ENCODE results near the gene NXPE2. TPM values are rescaled to one million over a fixed set of nuclear protein-coding genes. Genes with fewer than 3 reads are reported as not detected.

NXPE2 gene
- total RNA-seq, 1 donor from 2014 or later, result not detected

DNA sequence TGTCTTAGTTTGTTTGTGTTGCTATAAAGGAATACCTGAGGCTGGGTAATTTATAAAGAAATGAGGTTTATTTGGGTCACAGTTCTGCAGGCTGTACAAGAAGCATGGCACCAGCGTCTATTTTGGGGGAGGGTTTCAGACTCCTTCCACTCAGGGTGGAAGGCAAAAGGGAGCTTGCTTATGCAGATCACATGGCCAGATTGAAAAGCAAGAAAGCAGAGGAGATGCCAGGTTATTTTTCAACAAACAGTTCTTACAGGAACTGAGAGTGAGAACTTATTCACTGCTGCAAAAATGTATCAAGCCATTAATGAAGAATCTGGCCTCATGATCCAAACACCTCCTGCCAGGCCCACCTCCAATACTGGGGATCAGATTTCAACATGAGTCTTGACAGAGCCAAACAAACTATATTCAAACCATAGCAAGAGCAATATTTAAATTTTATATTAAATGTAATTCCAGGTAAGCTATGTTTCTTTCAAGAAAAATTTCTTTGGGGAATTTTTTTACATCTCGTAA lies 66.9 kb downstream of the NXPE2 start:
- no peak for DNase-seq (ENCODE audit: low spot score)

DNA sequence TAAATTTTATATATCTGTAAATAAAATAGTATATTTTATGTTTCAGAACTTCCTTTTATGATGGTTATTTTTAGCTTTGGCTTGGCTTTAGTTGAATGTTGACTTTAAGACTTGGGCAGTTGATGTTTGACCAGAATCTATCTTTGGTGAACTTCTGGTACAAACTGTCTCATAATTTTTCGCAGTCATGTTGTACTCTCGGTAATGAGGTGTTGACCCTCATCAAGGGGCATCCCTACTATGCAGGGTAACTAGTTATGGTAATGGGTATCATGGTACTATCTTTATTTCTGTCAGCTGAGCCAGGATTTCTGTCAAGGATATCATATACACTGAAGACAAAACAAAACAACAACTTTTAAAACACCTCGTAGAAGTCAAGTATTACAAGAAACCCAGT lies 67.7 kb downstream of the NXPE2 start:
- no peak for DNase-seq (ENCODE audit: low spot score)

Other genes with a start within 250 kb of the NXPE2 start
- gene REXO2, start 239.1 kb upstream of the NXPE2 start, total RNA-seq, result 61.5 TPM
- gene NXPE1, start 118.6 kb upstream of the NXPE2 start, total RNA-seq, result not detected
- gene NXPE4, start 82.7 kb upstream of the NXPE2 start, total RNA-seq, result not detected